GM21737 (cell line): ENCODE data around the gene NOL9.
"Not testable (repeated sequence)": the region's sequence is repeated elsewhere in the genome, so short reads cannot be mapped to it uniquely, and the experiment has no call there.

Source experiments
- ATAC-seq: cut with Tn5 transposase; IDR thresholded peaks from one replicate; pipeline ENCODE4 v1.9.1; 2021; ENCODE audit warnings: mild to moderate bottlenecking, moderate library complexity; ENCODE audit not compliant: unreplicated experiment

NOL9 gene

DNA sequence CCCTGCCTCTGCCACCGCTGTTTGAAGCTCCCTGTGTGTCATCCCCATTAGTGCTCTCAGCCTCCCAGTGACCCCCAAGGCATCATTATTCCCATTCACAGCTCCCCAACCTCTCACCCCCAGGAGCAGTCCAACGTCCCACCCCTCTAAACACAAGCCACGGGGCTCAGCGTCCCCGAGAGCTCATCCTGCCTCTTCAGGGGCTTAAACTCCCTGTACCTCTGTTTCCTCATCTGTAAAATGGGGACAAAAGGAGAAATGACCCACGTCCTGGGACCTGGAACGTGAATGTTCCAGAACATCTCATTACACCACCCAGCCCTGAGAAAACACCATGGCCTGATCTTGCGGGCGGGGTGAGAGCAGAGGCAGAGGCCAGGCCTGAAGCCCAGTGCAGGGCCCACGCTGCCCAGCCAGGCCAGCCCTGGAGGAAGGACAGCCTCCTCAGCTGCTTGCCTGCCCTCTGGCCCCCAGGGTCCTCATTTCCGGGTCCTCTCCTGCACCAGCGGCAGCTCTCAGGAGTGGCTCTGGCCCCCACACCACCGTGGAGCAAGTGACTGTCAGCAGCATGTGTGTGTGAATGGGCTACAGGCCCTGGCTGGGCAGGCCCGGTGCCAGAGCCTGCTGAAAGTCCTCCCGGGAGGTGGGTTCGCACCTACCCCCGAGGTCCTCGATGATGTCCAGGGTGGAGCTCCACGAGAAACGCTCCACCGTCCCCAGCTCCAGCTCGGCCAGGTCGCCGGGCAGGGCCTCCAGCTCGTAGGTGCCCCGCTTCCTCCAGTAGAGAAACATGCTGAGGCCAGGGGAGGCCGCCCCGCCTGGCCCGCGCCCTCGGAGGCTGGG lies 48.7 kb downstream of the NOL9 start:
- ATAC-seq = no peak

- no peak for ATAC-seq
Measured at GRCh38 chr1:6504887-6505286, 49.4 kb downstream of the NOL9 start.

- no peak for ATAC-seq
Measured at GRCh38 chr1:6503884-6504602, 50.3 kb downstream of the NOL9 start.

GRCh38 chr1:6502000-6502891 lies 52.1 kb downstream of the NOL9 start:
- no peak for ATAC-seq

- ATAC-seq = no peak
Measured at GRCh38 chr1:6501279-6501813, 53.0 kb downstream of the NOL9 start.

- no peak for ATAC-seq
Measured at GRCh38 chr1:6500544-6501278, 53.6 kb downstream of the NOL9 start.

- no peak for ATAC-seq
Measured at GRCh38 chr1:6499296-6499695, 55.0 kb downstream of the NOL9 start.

GRCh38 chr1:6498576-6499111 lies 55.7 kb downstream of the NOL9 start:
- no peak for ATAC-seq

- no peak for ATAC-seq
Measured at GRCh38 chr1:6497867-6498575, 56.3 kb downstream of the NOL9 start.

DNA sequence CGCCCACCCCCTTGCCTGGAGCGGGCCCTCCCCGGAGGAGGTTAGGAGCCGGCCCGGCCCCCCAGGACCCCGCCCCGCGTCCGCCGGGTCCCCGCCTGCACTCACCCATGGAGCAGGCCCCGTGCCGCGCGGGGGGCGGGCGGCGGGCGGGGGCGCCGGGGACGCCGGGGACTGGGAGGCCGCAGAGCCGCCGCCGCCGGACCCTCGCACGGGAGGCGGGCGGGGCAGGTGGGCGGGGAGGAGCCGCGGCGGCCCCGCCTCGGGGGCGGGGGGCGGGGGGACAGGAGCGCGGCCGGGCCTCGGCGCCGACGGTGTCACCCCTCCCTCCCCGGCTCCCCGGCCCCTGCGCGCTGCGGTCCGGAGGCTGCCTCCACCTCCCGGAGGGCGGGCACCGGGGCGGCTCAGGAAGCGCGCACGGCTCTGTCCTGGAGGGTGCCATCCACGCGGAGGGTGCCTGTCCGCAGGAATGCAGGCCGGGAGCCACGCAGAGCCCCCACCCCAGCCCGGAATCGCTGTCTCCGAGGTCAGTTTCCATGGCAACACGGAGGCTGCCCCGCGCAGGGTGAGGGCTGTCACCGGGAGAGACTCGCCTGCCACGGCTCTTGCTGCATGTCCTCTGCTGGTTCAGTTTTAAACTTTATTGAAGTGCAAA lies 57.0 kb downstream of the NOL9 start:
- ATAC-seq = no peak

- ATAC-seq = no peak
Measured at GRCh38 chr1:6496890-6497214, 57.5 kb downstream of the NOL9 start.

- ATAC-seq = no peak
Measured at GRCh38 chr1:6496365-6496721, 58.0 kb downstream of the NOL9 start.

- ATAC-seq = no peak
Measured at GRCh38 chr1:6495540-6496364, 58.6 kb downstream of the NOL9 start.

DNA sequence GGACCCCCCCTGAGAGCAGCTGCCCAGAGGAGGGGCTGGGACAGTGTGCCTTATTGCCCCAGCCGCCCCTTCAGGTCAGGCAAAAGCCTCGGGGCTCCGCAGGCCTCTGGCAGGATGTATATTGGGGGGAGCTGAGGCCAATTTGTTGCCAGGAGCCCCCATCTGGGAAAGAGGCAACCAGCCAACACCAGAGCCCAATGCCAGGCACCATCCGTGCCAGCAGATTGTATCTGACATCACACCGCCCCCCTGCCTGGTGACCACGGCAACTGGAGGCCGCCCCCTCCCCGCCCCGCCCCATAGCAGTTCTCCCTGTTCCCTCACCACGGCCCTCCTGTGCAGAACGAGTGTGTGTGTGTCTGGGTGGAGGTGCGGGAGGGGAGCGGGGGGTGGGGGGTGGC lies 59.3 kb downstream of the NOL9 start:
- no peak for ATAC-seq

DNA sequence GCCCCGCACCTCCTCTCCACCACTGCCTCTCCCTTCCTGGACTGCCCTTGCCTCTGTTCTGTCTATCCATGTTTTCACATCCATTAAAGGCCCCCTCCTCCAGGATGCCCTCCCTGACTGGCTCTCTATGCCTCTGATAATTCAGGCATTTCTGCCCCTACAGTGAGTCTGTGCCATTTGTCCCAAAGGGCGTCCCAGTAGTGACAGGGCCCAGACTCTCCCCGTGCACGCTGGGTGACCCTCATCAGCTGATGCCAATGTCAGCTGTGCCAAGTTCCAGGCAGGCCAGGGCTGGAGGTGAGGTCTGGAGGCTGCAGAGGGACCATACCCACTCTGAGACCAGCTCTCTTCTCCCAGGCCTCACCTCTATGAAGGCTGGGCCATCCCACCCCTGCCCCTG lies 59.7 kb downstream of the NOL9 start:
- no peak for ATAC-seq

GRCh38 chr1:6493834-6494223 lies 60.5 kb downstream of the NOL9 start:
- ATAC-seq = not testable (repeated sequence)

- no peak for ATAC-seq
Measured at GRCh38 chr1:6491966-6492365, 62.3 kb downstream of the NOL9 start.

DNA sequence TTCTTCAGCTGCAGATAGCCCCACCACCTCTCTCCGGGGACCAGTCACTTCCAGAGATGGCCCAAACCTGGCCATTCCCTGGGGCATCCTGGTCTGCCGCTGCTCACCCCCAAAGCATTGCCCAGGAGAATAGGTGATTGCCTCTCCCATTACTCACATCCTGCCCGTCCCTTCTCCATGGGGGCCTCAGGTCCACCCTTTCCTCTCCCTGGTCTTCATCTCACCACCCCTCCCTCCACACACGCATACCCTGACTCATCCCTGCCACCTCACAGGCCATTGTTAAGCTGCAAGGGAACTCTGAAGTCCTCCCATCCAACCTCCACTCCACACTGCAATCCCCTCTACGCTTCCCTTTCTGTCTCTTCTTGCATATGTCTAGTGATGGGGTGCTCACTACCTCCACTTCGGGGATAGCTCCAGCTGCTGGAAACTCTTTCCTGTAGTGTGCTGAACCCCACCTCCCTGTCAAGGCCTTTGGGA lies 62.8 kb downstream of the NOL9 start, which contains the start of gene PLEKHG5:
Gene PLEKHG5 (minus strand): TSS at position 188 of the 483 bp plus-strand sequence. CDS start 14,096 bp downstream, outside the sequence.
- no peak for ATAC-seq
